IPS-NIHi11 (cell line): ENCODE data around the gene EXOC6.
"Not testable (repeated sequence)": the region's sequence is repeated elsewhere in the genome, so short reads cannot be mapped to it uniquely, and the experiment has no call there.

ENCODE experiments used
- DNase-seq: peaks from one replicate; pipeline ENCODE4 v3.0.0; 2012; ENCODE audit warnings: mixed read lengths, low spot score

Gene EXOC6

GRCh38 chr10:92886334-92886961, 38.1 kb downstream of the EXOC6 start:
- DNase-seq, result no peak

- DNase-seq, result no peak
Measured at GRCh38 chr10:92890471-92890870, 42.2 kb downstream of the EXOC6 start.

GRCh38 chr10:92891885-92892690, 43.8 kb downstream of the EXOC6 start:
- DNase-seq, result peak; percentile 52

- no peak for DNase-seq
Measured at GRCh38 chr10:92892691-92893054, 44.4 kb downstream of the EXOC6 start.

GRCh38 chr10:92894081-92894655, 45.8 kb downstream of the EXOC6 start:
- DNase-seq, result no peak

GRCh38 chr10:92897916-92898315, 49.6 kb downstream of the EXOC6 start:
- DNase-seq, result no peak

- no peak for DNase-seq
Measured at GRCh38 chr10:92901819-92902251, 53.5 kb downstream of the EXOC6 start.

GRCh38 chr10:92903633-92904032, 55.3 kb downstream of the EXOC6 start:
- no peak for DNase-seq

GRCh38 chr10:92907280-92907679, 59.0 kb downstream of the EXOC6 start:
- DNase-seq, result no peak

- DNase-seq, result not testable (repeated sequence)
Measured at GRCh38 chr10:92912631-92913030, 64.3 kb downstream of the EXOC6 start.

GRCh38 chr10:92913973-92914372, 65.7 kb downstream of the EXOC6 start:
- no peak for DNase-seq

GRCh38 chr10:92914478-92915325, 66.4 kb downstream of the EXOC6 start:
- peak; percentile 69 for DNase-seq

- DNase-seq, result no peak
Measured at GRCh38 chr10:92915892-92916291, 67.6 kb downstream of the EXOC6 start.

GRCh38 chr10:92916433-92916832, 68.1 kb downstream of the EXOC6 start:
- DNase-seq, result peak; percentile 26

- DNase-seq, result no peak
Measured at GRCh38 chr10:92918603-92919002, 70.3 kb downstream of the EXOC6 start.

GRCh38 chr10:92920866-92921265, 72.5 kb downstream of the EXOC6 start:
- no peak for DNase-seq

GRCh38 chr10:92923416-92923815, 75.1 kb downstream of the EXOC6 start:
- no peak for DNase-seq

GRCh38 chr10:92929896-92930295, 81.6 kb downstream of the EXOC6 start:
- DNase-seq, result no peak

- DNase-seq, result no peak
Measured at GRCh38 chr10:92931597-92931996, 83.3 kb downstream of the EXOC6 start.

- no peak for DNase-seq
Measured at GRCh38 chr10:92937876-92938275, 89.6 kb downstream of the EXOC6 start.

- DNase-seq, result no peak
Measured at GRCh38 chr10:92938841-92939240, 90.5 kb downstream of the EXOC6 start.

GRCh38 chr10:92942226-92942625, 93.9 kb downstream of the EXOC6 start:
- no peak for DNase-seq
